Measurements from ENCODE around the gene PSMB3.

PSMB3 gene

GRCh38 chr17:38729886-38730525 lies 22.5 kb upstream of the PSMB3 start, which contains the start of gene CISD3:
CISD3 (plus strand) TSS chr17:38730341; CDS start chr17:38730359, 18 bp downstream.
- peaks cover 22% of the 10 kb centered on the region for H4K20me1 ChIP-seq (ENCODE audit: insufficient read depth, low read length)
- no peaks in the 10 kb centered on the region for H3K27me3 ChIP-seq (ENCODE audit: insufficient read depth, low read length, poor library complexity)
- H3K36me3 ChIP-seq (ENCODE audit: insufficient read depth, low read length): peaks cover 39% of the 10 kb centered on the region
- peaks cover 40% of the 10 kb centered on the region for H3K79me2 ChIP-seq (ENCODE audit: insufficient read depth, low read length)
- H3K9ac ChIP-seq (ENCODE audit: low read depth, low read length): peak within 1 kb of the TSS; percentile 74
- H3K4me1 ChIP-seq (ENCODE audit: insufficient read depth, low read length): peaks cover 82% of the 10 kb centered on the region
- ATAC-seq (ENCODE audit: insufficient read depth, low read depth) (peak; percentile 68), DNase-seq (peak; percentile 88)
- no peaks in the 10 kb centered on the region for H3K9me3 ChIP-seq (ENCODE audit: insufficient read depth, low read length, severe bottlenecking)
- H3K4me3 ChIP-seq (ENCODE audit: low read depth in 1 of 2, low read length in 2 of 2): peak within 1 kb of the TSS; percentile 50 to 87
- H2AFZ ChIP-seq (ENCODE audit: low read depth, low read length): peak within 1 kb of the TSS; percentile 84
- peak within 1 kb of the TSS; percentile 98 for H3K27ac ChIP-seq (ENCODE audit: low read length)
- peak; percentile 86 for TF ChIP-seq CTCF (IDR thresholded peaks at IDR 0.05; ENCODE audit: borderline replicate concordance, extremely low read depth, low read length, poor library complexity, severe bottlenecking)
- no peak for TF ChIP-seq EZH2 (IDR thresholded peaks at IDR 0.05; ENCODE audit: borderline replicate concordance, low read depth, low read length, severe bottlenecking)
- peak within 1 kb of the TSS; percentile 84 for H3K4me2 ChIP-seq (ENCODE audit: insufficient read depth, low read length)

GRCh38 chr17:38730526-38731379 lies 21.8 kb upstream of the PSMB3 start:
- peaks cover 79% of the 10 kb centered on the region for H3K4me1 ChIP-seq (ENCODE audit: insufficient read depth, low read length)
- peaks cover 40% of the 10 kb centered on the region for H3K79me2 ChIP-seq (ENCODE audit: insufficient read depth, low read length)
- H3K4me3 ChIP-seq (ENCODE audit: low read depth in 1 of 2, low read length in 2 of 2): peak overlapping the region; percentile 50 to 87
- peaks cover 27% of the 10 kb centered on the region for H4K20me1 ChIP-seq (ENCODE audit: insufficient read depth, low read length)
- H3K36me3 ChIP-seq (ENCODE audit: insufficient read depth, low read length): peaks cover 38% of the 10 kb centered on the region
- peak overlapping the region; percentile 74 for H2AFZ ChIP-seq (ENCODE audit: low read depth, low read length)
- peak; percentile 60 for DNase-seq
- H3K27ac ChIP-seq (ENCODE audit: low read length): peak overlapping the region; percentile 82
- no peak for TF ChIP-seq EZH2 (IDR thresholded peaks at IDR 0.05; ENCODE audit: borderline replicate concordance, low read depth, low read length, severe bottlenecking)
- TF ChIP-seq CTCF (IDR thresholded peaks at IDR 0.05; ENCODE audit: borderline replicate concordance, extremely low read depth, low read length, poor library complexity, severe bottlenecking): no peak
- no peaks in the 10 kb centered on the region for H3K27me3 ChIP-seq (ENCODE audit: insufficient read depth, low read length, poor library complexity)
- ATAC-seq (ENCODE audit: insufficient read depth, low read depth): peak; percentile 1; the same call in 1 of the 3 replicates
- no peaks in the 10 kb centered on the region for H3K9me3 ChIP-seq (ENCODE audit: insufficient read depth, low read length, severe bottlenecking)
- peak overlapping the region; percentile 74 for H3K9ac ChIP-seq (ENCODE audit: low read depth, low read length)
- H3K4me2 ChIP-seq (ENCODE audit: insufficient read depth, low read length): peak overlapping the region; percentile 83

- H2AFZ ChIP-seq (ENCODE audit: low read depth, low read length): no peak overlapping the region
- peak overlapping the region; percentile 82 for H3K27ac ChIP-seq (ENCODE audit: low read length)
- peak overlapping the region; percentile 74 for H3K9ac ChIP-seq (ENCODE audit: low read depth, low read length)
- TF ChIP-seq EZH2 (IDR thresholded peaks at IDR 0.05; ENCODE audit: borderline replicate concordance, low read depth, low read length, severe bottlenecking) (no peak), CTCF (IDR thresholded peaks at IDR 0.05; ENCODE audit: borderline replicate concordance, extremely low read depth, low read length, poor library complexity, severe bottlenecking) (no peak)
- DNase-seq: no peak
- H4K20me1 ChIP-seq (ENCODE audit: insufficient read depth, low read length): peaks cover 27% of the 10 kb centered on the region
- H3K4me3 ChIP-seq (ENCODE audit: low read depth in 1 of 2, low read length in 2 of 2): peak overlapping the region in 1 of 2 experiments; percentile 87; a peak in 3 of 4 replicates
- H3K79me2 ChIP-seq (ENCODE audit: insufficient read depth, low read length): peaks cover 40% of the 10 kb centered on the region
- H3K4me2 ChIP-seq (ENCODE audit: insufficient read depth, low read length): peak overlapping the region; percentile 83
- ATAC-seq (ENCODE audit: insufficient read depth, low read depth): no peak
- H3K36me3 ChIP-seq (ENCODE audit: insufficient read depth, low read length): peaks cover 43% of the 10 kb centered on the region
- H3K4me1 ChIP-seq (ENCODE audit: insufficient read depth, low read length): peaks cover 69% of the 10 kb centered on the region
- H3K9me3 ChIP-seq (ENCODE audit: insufficient read depth, low read length, severe bottlenecking): no peaks in the 10 kb centered on the region
- H3K27me3 ChIP-seq (ENCODE audit: insufficient read depth, low read length, poor library complexity): no peaks in the 10 kb centered on the region
These were observed 20.8 kb upstream of the PSMB3 start for GRCh38 chr17:38731526-38732294.

Measured in DND-41 (cell line).